OCI-LY7 (cell line): ENCODE data around the gene RNU2-1.
"Not testable (repeated sequence)": the region's sequence is repeated elsewhere in the genome, so short reads cannot be mapped to it uniquely, and the experiment has no call there.

Experiments used
- CTCF ChIP-seq: fragments of 200-600 bp; sonication (generic); conservative IDR thresholded peaks from 2 replicates; pipeline ENCODE4 v1.5.1; 2014; ENCODE audit warnings: mild to moderate bottlenecking, antibody characterized with exemption, low read length, moderate library complexity, mixed read lengths
- EZH2phosphoT487 ChIP-seq: fragments of 200-600 bp; sonication (generic); IDR thresholded peaks from 2 replicates; pipeline ENCODE4 v1.6.1; 2018; ENCODE audit warnings: low read depth, borderline replicate concordance, mild to moderate bottlenecking, mixed run types, antibody characterized with exemption, low read length, moderate library complexity, mixed read lengths

- TF ChIP-seq CTCF, EZH2phosphoT487: not testable (repeated sequence)
Measured at GRCh38 chr17:43272483-43272882, 38.7 kb upstream of the RNU2-1 start.
